ENCODE data around the gene BPIFB2.
"Not testable (repeated sequence)": the region's sequence is repeated elsewhere in the genome, so short reads cannot be mapped to it uniquely, and the experiment has no call there.

Gene BPIFB2

GRCh38 chr20:33007376-33008335, at the start of gene BPIFB2:
TSS of gene BPIFB2 (plus strand) at chr20:33007704. CDS start at chr20:33008575, 871 bp downstream.
- DNase-seq (ENCODE audit: low spot score): no peak

DNA sequence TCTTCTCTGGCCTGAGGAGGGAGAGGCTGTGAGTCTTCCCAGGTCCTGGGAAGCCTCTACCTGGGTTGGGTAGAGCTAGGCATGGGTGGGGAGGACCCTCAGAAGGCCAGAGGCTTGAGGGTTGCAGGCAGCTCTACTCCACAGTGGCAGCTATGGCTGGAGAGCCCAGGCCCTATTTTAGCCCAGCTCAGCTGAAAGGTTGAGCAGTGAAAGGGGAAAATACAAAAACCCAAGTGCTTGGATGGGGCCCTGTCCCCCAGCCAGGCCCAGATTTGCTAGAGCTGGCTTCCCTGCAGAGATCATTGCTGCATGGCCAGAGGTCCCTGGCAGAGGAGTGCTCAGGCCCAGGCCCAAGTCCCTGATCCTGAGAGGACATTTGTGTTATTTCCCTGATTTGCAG, 48.9 kb upstream of the BPIFB2 start:
- no peak for DNase-seq (ENCODE audit: low spot score)

GRCh38 chr20:32959351-32960221, 47.9 kb upstream of the BPIFB2 start:
- no peak for DNase-seq (ENCODE audit: low spot score)

- no peak for DNase-seq (ENCODE audit: low spot score)
Observed at GRCh38 chr20:32960222-32960518, 47.3 kb upstream of the BPIFB2 start.

DNA sequence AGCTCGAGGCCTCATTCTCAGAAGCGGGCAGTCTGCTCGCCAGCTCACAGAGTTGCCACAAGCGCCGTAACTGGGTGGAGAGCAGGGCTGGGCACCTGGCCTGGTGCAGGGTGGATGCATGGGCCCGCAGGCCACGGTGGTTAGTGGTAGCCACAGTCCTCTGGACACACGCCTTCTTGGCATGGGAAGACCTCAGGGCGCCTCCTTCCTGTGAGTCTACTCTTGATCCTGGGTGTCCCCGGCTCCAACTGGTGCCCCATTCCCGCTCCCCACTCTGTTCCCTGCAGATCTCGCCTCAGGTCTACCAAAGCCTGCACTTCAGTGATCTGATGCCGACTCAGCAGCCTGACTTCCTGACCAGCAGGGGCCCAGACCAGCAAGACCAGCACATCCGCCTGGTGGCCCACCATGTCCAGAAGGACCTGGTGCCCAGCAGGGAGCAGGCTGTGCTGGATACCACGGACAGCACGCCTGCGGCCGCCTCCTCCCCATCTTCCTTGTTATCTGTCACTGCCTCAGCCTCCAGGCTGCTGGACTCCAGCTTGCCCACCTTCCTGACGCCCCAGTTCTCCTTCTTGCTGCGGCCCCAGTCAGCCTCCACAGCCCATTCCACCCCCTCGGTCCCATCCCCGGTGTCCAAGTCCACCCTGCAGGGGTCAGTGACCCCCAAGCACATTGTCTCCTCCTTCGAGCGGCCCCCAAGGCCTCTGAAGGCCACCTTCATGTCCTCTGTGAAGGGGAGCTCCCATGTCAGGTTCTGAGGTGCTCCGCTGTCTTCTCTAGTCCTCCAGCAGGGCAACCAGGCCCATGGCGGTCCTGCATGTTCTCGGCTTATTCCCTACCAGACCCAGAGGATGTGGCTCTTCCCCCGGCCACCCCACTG, 46.4 kb upstream of the BPIFB2 start:
- no peak for DNase-seq (ENCODE audit: low spot score)

DNA sequence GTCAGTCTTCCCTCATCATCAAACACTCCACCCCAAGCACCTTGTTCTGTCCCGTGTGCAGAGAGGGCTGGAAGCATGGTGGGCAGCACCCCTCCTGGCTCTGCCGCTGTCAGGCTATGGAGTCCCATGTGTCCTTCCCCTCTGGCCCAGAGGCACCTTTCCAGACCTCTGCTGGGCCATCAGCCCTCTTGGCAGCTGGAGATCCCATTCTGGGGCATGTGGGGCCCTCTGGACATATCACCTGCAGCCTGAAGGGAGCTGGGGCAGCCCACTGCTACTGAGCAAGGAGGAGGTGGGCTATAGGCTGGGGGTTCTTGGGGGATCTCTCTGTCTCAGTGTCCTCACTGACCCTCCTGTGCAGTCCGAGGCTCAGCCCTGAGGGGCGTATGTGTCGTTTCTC, 45.5 kb upstream of the BPIFB2 start:
- DNase-seq (ENCODE audit: low spot score): no peak

GRCh38 chr20:32962646-32963045, 44.9 kb upstream of the BPIFB2 start:
- not testable (repeated sequence) for DNase-seq (ENCODE audit: low spot score)

- no peak for DNase-seq (ENCODE audit: low spot score)
Observed at GRCh38 chr20:32963176-32963575, 44.3 kb upstream of the BPIFB2 start.

- no peak for DNase-seq (ENCODE audit: low spot score)
Observed at GRCh38 chr20:32964575-32964974, 42.9 kb upstream of the BPIFB2 start.

GRCh38 chr20:32965115-32965514, 42.4 kb upstream of the BPIFB2 start:
- DNase-seq (ENCODE audit: low spot score): no peak

GRCh38 chr20:32965581-32966373, 41.7 kb upstream of the BPIFB2 start:
- DNase-seq (ENCODE audit: low spot score): no peak

- no peak for DNase-seq (ENCODE audit: low spot score)
Observed at GRCh38 chr20:32966382-32966781, 41.1 kb upstream of the BPIFB2 start.

GRCh38 chr20:32966881-32967781, 40.4 kb upstream of the BPIFB2 start:
- DNase-seq (ENCODE audit: low spot score): no peak

- no peak for DNase-seq (ENCODE audit: low spot score)
Observed at GRCh38 chr20:32967961-32968457, 39.5 kb upstream of the BPIFB2 start.

GRCh38 chr20:32968478-32969241, 38.8 kb upstream of the BPIFB2 start:
- DNase-seq (ENCODE audit: low spot score): no peak

DNA sequence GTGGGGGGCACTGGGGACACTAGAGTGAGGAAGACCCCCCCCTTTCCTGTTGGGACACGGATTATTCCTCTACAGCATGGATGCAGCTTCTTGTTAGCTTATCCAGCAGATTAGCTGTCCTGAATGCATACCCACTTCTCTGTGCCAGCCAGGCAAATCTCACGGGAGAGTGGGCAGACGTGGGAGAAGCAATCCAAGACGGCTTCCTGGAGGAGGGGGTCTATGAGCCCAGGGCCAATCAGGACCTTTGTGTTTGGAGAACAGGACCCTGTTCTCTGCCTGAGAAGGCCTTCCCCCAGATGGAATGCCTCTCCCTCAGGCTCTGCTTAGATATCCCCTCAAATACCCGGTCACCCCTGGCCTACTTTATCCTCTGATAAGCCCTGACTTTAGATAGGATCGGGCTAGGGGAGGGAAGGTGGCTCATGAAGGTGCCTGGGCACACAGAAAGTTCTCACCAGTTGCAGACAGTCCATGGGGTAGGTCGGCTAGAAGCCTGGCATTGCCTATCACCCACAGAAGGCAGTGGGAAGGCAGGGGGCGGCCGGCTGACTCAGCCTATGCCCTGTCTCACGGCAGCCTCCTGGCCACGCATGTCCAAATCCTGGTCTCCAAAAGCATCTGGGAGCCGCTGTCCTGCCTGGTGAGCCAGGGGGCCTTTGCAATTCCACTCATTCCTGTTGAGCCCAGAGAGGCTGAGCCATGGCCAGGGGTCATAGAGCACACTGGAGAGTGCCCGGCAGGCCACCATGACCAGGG, 38.0 kb upstream of the BPIFB2 start:
- no peak for DNase-seq (ENCODE audit: low spot score)

DNA sequence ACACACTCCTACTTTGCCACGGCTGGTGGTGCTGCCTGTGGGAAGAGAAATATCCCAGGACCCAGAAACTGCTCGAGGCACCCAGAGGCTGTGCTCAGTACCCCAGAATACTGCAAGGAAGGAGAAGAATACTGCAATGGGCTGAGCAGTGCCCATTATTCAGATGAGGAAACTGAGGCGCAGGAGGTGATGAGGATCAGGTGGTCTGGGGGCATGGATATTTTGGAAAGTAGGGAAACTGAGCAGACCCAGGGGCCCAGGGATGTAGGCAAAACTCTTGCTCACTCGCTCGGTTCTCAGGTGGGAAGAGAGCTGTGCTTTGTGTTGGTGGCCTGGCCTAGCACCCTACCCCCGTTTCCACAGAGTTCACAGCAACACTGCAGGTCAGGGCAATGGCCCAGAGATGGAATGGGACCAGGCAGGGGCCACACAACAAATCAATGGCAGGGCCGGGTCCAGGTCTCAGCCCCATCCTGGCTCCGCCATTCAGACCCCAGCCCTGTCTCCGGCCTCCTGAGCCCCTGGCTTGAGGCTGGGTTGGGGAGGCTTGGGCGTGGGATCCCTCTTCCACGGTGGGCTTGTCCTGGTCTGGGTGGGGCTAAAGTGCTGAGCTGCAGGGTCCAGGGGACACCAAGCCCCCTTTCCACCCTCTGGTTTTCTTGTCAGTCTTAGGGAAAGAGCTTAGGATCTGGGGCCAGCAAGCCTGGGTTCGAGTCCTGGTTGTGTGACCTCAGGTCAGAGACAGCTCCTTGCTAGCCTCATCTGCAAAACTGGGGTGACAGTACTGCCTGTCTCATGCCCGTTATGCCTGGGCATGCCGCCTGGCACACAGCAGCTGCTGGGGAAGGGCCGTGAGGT, 37.2 kb upstream of the BPIFB2 start:
- no peak for DNase-seq (ENCODE audit: low spot score)

DNA sequence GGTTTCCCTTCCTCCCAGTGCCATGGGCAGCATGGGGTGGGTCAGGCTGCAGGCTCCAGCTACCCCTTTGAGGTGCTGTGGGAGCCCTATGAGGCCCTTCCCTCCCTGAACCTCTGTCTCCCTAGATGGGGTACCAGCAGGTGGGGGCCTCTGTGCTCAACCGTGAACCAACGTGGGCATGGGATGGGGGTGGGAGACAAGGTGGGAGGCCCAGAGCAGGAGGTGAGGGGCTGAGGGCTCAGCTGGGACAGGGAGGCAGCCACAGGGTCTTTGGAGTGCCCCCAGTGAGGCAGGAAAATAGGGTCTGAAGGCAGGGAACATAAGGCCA, 36.6 kb upstream of the BPIFB2 start:
- DNase-seq (ENCODE audit: low spot score): no peak
